Astrocyte of the cerebellum (primary cell): Measurements from ENCODE around the gene ZAP70.

Source experiments
- DNase-seq: peaks from one replicate; pipeline ENCODE4 v3.0.0-alpha.2; 2011; ENCODE audit warnings: low read depth
- H3K4me3 ChIP-seq: 2 replicates; pipeline ENCODE4 v1.5.1; 2011; ENCODE audit warnings: mild to moderate bottlenecking, low read depth, low read length, moderate library complexity
- in situ Hi-C: cut with HindIII; loops from 2 replicates; pipeline ENCODE4 v1.10.0; 2017; ENCODE audit warnings: low sequenced_read_pairs
- TF ChIP-seq, protein P1 (sequence below): IDR thresholded peaks from 2 replicates; pipeline ENCODE4 v1.5.1; 2012; ENCODE audit warnings: low read length, low read depth, moderate library complexity, mild to moderate bottlenecking; ENCODE audit errors: missing control alignments

The ZAP70 gene

DNA sequence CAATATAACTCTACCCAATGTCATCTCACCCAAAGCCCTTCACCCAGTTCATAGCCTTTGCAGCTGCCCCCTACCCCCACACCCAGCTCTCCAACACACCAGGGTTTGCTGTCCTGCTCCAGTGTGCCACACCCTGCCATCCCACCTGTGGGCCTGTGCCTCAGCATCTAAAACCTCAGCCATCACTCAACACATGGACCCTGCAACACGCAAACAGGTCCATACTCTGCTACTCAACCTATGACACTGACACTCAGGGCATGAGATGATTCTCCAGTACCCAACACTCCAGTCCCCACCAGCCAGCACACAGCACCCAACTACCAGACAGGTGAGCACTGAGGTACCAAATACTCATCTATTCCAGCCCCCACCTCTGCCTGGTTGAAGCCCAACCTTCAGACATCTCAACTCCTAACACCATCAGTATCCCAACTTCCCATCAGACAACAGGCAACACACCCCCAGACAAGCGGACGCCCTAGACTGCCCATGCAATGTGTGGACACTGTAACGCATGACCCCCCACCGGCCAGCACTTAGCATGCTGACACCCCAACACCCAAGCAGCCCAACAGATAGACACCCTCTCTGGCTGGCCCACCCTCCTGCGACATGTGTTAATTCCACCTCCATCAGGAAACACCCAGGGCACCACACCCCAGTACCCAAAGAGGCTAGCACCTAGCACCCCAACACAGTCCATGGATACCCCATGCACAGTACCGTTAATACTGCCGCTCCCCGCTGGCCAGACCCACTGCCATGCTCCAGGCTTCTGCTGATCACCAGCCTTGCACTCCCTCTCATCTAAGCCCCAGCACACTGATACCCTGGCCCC is 25.0 kb downstream of the ZAP70 start:
- in situ Hi-C loops: no loop called here
- H3K4me3 ChIP-seq: no peak overlapping the region
- TF ChIP-seq, protein P1, sequence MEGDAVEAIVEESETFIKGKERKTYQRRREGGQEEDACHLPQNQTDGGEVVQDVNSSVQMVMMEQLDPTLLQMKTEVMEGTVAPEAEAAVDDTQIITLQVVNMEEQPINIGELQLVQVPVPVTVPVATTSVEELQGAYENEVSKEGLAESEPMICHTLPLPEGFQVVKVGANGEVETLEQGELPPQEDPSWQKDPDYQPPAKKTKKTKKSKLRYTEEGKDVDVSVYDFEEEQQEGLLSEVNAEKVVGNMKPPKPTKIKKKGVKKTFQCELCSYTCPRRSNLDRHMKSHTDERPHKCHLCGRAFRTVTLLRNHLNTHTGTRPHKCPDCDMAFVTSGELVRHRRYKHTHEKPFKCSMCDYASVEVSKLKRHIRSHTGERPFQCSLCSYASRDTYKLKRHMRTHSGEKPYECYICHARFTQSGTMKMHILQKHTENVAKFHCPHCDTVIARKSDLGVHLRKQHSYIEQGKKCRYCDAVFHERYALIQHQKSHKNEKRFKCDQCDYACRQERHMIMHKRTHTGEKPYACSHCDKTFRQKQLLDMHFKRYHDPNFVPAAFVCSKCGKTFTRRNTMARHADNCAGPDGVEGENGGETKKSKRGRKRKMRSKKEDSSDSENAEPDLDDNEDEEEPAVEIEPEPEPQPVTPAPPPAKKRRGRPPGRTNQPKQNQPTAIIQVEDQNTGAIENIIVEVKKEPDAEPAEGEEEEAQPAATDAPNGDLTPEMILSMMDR: no peak
- no peak for DNase-seq

DNA sequence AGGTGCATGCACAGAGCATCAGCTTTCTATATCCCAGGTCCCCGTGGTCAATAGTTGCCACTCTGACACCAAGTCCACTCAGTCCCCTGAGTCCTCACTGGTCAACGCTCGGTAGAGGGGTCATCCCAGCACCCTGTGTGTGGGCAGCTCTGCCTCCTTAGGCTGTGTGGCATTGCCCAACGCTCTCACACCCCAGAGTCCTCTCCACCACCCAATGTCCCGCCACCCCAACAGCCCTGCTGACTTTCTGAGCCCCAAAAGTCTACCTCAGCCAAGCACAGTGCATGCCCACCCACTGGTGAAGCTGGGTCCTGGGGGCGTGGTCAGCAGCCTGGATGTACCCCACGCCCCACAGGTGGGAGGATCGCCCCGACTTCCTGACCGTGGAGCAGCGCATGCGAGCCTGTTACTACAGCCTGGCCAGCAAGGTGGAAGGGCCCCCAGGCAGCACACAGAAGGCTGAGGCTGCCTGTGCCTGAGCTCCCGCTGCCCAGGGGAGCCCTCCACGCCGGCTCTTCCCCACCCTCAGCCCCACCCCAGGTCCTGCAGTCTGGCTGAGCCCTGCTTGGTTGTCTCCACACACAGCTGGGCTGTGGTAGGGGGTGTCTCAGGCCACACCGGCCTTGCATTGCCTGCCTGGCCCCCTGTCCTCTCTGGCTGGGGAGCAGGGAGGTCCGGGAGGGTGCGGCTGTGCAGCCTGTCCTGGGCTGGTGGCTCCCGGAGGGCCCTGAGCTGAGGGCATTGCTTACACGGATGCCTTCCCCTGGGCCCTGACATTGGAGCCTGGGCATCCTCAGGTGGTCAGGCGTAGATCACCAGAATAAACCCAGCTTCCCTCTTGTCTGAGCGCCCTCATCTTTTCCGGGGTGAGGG is 25.9 kb downstream of the ZAP70 start:
- in situ Hi-C loops: no loop called here
- no peak for DNase-seq
- H3K4me3 ChIP-seq: no peak overlapping the region
- TF ChIP-seq, protein P1: no peak

DNA sequence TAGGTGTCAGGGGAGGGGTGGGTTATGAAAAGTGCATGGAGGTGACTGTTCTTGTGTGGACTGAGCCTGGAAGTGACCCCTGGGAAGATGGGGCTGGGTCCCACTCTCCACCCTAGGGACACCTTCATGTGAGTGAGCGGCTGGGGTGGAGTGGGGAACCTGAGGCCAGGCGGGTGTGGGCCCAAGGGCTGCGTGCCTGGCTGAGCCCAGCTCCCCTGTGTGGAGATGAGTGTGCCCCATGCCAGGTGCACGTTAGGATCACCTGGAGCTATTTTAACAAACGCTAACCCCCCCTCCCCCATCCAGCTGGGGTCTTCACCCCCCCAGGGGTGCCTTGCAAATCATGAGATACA is 26.5 kb downstream of the ZAP70 start:
- TF ChIP-seq, protein P1: no peak
- no peak overlapping the region for H3K4me3 ChIP-seq
- in situ Hi-C loops: no loop called here
- no peak for DNase-seq

DNA sequence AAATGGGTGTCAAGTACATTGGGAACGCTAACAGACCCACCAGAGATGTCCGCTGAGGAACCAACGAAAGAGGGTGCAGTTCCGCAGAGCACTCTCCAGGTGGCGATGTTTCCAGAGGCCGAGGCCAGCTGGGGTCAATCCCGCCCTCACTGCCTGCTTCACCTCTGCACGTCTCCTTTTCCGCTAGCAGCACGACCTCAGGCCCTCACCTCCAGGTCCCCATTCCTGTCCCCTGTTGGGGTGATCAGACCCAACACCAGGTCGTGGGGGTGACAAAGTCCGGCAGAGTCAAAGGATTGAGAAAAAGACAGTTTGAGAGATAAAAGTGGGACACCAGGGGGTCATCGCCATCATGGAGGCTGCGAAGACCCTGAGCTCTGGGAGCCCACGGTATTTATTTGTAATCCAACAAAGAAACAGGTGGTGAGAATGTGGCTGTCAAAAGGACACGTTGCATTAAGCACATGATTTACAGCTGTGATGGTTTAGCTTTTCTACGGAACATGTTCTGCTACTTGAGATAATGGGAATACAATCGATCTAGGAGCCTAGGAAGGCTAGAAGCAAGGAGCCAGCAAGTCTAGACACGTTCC is 27.3 kb downstream of the ZAP70 start:
- DNase-seq: no peak
- TF ChIP-seq, protein P1: peak; percentile 72
- no peak overlapping the region for H3K4me3 ChIP-seq
- in situ Hi-C loops: no loop called here

DNA sequence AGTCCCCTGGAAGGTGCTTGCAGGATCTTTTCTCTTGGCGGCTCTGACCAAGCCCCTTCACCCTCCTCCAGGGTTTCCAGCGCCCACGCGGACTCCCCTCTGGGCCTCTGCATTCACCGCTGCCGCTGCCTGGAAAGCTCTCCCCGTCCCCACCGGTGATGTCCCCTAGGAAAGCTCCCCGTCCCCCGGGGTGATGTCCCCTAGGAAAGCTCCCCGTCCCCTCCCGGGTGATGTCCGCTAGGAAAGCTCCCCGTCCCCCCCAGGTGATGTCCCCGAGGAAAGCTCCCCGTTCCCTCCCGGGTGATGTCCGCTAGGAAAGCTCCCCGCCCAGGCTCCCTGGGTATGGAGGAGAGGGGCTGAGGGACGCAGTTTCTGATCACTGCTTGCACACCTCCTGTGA is 27.9 kb downstream of the ZAP70 start:
- no peak overlapping the region for H3K4me3 ChIP-seq
- in situ Hi-C loops: no loop called here
- no peak for DNase-seq
- TF ChIP-seq, protein P1: no peak

DNA sequence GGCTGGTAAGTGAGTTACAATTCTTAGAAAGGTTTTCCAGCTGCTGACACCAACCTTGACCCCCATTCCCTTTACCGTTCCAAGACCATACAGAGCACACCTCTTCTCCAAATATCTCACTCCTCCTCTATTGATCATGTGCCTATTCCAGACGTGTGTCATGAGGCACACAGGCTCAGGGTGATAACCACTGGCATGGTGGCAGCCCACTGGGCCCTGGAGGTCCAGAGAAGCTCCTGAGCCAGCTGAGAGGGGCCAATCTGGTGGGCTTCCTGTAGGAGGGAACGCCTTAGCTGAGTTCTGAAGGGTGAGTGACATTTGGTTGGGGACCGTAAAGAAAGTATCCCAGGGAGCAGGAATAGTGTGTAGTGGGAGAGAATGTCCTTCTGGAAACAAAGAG is 28.3 kb downstream of the ZAP70 start:
- DNase-seq: no peak
- H3K4me3 ChIP-seq: no peak overlapping the region
- in situ Hi-C loops: no loop called here
- TF ChIP-seq, protein P1: no peak
